GM19025 (cell line): Measurements from ENCODE around the gene RPL18.

Experiments used
- ATAC-seq: cut with Tn5 transposase; IDR thresholded peaks from one replicate; pipeline ENCODE4 v1.9.1; 2021; ENCODE audit warnings: mild to moderate bottlenecking, low read depth, moderate library complexity; ENCODE audit not compliant: unreplicated experiment

Gene RPL18

DNA sequence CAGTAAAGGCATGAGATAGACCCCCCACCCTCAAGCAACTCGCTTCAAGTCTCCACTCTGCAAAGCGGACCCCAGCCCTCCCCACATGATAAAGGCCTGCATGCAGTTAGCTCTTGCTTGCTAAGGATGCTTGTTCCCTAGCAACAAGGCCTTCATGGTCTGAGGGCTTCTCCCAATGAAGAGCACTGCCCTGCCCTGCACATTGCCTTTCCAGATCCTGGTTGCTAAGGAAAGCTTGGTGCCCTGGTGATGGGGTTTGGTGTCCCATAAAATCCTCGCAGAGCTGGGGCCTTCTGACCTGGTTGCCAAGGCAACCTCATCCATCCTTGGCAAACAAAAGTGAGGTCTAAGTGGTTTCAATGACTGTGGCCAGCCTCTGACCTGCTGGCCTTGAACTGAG, 12.2 kb upstream of the RPL18 start:
- ATAC-seq, result no peak

DNA sequence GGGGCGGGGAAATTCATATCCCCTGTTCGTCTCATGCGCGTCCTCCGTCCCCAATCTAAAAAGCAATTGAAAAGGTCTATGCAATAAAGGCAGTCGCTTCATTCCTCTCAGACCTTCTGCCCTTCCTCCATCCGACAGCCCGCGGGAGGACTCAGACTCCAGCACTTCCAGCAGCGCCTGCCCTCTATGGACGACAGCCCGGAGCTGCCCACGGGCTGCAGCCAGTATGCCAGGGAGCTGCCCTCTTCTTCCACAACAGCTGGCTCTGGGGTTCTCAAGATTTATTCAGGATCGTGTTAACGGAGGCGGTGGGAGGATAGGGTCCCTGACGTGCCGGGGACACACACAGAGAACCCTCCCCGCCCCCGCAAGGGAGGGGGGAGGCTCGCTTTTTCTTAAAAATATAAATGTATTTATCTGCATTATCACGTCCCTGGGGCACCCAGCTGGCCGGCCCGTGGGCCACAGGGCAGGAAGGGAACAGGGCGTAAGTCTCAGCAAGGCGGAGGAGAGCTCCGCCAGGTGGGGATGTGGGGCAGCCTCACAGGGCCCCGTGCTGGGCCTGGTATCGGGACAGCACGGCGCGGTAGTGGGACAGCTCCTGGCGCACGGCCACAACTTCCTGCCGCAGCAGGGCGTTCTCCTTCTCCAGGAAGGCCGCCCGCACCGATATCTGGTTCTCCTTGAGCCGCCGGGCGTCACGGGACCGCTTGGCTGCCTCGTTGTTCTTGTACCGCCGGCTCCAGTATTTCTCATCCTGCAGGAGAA, 11.5 kb upstream of the RPL18 start:
- ATAC-seq, result no peak

DNA sequence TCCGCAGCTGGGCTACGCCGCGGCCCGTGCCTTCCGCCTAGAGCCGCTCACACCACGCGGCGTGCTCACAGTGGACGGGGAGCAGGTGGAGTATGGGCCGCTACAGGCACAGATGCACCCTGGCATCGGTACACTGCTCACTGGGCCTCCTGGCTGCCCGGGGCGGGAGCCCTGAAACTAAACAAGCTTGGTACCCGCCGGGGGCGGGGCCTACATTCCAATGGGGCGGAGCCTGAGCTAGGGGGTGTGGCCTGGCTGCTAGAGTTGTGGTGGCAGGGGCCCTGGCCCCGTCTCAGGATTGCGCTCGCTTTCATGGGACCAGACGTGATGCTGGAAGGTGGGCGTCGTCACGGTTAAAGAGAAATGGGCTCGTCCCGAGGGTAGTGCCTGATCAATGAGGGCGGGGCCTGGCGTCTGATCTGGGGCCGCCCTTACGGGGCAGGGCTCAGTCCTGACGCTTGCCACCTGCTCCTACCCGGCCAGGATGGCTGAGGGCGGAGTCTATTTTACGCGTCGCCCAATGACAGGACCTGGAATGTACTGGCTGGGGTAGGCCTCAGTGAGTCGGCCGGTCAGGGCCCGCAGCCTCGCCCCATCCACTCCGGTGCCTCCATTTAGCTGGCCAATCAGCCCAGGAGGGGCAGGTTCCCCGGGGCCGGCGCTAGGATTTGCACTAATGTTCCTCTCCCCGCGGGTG, 10.8 kb upstream of the RPL18 start:
- no peak for ATAC-seq

DNA sequence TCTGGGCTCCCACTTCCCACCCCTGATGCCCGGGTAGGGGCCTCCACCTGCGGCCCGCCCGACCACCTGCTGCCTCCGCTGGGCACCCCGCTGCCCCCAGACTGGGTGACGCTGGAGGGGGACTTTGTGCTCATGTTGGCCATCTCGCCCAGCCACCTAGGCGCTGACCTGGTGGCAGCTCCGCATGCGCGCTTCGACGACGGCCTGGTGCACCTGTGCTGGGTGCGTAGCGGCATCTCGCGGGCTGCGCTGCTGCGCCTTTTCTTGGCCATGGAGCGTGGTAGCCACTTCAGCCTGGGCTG, 10.3 kb upstream of the RPL18 start:
- no peak for ATAC-seq

DNA sequence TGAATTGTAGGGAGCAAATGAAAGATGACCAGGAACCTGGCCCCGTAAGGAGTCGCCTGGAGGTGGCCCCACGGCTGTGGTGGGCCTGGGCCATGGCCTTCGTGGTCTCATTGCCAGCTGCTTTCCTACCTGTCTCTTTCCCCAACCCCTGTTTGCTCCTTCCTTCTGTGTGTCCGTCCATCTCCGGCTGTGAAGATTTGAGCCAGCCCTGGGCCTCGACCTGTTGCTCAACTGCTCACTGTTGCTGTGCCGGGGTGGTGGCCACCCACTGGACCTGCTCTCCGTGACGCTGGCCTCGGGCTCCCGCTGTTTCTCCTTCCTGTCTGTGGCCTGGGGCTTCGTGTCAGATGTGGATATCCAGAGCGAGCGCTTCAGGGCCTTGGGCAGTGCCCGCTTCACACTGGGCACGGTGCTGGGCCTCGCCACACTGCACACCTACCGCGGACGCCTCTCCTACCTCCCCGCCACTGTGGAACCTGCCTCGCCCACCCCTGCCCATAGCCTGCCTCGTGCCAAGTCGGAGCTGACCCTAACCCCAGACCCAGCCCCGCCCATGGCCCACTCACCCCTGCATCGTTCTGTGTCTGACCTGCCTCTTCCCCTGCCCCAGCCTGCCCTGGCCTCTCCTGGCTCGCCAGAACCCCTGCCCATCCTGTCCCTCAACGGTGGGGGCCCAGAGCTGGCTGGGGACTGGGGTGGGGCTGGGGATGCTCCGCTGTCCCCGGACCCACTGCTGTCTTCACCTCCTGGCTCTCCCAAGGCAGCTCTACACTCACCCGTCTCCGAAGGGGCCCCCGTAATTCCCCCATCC, 9.7 kb upstream of the RPL18 start:
- no peak for ATAC-seq

DNA sequence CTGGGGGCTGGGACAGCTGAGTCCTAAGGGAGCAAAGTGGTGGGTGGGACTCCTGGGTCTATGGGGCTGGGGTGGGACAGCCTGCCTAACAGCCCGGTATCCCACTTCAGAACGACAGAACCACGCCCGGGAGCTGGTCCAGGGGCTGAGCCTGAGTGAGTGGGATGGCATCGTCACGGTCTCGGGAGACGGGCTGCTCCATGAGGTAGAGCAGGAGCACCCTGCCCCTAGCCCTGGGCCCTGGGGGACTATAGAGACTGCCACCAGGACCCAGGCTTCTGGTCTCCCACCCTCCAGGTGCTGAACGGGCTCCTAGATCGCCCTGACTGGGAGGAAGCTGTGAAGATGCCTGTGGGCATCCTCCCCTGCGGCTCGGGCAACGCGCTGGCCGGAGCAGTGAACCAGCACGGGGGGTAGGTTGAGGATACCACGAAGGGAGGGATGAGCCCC, 8.9 kb upstream of the RPL18 start:
- ATAC-seq, result no peak

DNA sequence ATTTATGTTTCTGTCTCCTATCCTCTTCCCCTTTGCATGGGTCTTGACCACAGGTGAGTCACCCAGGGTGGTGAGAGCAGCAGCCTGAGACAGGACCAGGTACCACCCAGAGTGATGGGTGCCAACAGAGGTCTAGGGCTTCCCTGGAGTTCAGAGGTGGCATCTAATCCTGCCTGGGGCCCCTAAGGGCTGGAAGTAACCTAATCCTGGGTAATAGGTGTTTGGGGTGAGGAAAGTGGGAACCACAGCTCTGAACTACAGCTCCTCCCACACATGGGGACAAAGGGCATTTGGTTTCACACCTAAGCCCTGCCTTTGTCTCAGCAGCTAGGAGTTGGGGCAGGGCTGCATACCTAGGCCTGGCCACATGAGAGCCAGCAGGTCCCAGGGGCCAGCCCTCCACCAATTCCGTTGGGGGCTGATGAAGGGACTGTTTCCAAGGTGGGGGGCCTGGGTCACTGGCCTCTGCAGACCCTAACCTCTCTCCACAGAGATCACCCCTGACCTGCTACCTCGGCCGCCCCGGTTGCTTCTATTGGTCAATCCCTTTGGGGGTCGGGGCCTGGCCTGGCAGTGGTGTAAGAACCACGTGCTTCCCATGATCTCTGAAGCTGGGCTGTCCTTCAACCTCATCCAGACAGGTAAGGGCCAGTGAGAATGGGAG, 8.4 kb upstream of the RPL18 start:
- no peak for ATAC-seq

DNA sequence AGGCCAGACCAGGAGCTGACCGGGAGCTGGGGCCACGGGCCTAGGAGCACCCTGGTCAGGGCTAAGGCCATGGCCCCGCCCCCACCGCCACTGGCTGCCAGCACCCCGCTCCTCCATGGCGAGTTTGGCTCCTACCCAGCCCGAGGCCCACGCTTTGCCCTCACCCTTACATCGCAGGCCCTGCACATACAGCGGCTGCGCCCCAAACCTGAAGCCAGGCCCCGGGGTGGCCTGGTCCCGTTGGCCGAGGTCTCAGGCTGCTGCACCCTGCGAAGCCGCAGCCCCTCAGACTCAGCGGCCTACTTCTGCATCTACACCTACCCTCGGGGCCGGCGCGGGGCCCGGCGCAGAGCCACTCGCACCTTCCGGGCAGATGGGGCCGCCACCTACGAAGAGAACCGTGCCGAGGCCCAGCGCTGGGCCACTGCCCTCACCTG, 6.9 kb upstream of the RPL18 start:
- ATAC-seq, result no peak

DNA sequence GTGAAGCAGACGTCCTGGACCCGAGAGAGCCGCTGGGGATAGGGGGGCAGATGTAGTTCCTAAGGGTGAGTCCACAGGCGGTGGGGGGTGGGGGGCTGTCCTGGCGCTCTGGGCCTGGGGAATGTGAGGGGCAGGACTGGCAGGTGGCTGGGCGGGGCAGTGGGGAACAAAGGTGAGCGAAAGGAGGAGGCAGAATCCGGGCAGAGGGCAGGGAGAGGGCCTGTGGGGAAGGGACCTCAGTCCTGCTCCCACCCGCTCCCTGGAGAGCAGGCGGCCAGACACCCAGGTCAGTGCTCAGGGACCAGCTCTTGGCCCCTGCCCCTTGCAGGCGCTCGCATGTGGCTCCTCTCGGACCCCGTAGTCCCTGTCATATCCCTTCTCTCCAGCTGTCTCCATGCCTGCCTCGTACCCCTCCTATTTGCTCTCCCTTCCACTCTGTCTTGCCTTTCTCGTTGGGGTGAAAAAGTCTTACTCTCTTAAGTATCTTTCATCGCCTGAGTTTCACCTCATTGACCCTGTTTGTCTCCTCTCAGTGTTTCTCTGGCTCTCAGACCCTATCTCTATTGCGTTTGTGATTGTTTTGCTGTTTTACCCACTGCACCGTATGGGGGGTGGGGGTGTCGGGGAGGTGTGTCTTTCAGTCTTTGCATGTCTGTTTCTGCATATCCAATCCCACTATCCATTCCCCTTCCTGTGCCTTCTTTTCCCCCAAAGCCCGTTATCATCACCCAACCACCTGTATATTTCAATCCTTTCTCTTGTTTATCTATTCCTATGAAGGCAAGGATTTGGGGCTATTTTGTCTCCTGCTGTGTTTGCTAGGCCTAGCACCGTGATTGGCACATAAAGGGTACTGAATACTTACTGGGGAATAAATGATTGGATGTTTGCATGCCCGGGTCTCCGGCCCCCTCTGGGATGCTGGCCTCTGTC, 6.1 kb upstream of the RPL18 start:
- ATAC-seq, result no peak

DNA sequence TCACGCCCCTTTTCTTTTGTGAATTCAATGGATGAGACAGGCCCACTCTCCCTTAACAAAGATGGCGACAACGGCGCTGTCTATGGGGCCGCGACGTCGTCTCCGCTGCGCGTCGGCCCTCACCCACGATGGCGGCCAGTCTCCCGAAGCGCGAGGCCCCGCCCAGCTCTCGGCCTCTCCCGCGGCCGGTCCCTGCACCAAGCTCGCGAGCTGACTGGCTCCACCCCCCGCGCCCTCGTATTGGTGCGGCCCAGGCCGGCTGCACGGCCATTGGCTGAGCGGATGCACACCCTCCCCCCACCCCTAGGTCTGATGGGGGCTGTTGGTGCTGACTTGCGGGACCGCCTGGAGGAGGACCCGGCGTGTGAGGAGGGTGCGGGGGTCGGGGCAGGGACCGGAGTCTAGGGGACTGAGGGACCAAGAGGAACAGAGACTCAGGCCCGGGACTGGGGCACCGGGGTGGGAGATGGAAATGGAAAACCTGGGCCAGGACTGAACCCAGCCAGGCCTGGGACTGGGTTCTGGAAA, 5.2 kb upstream of the RPL18 start:
- peak; percentile 49 for ATAC-seq

DNA sequence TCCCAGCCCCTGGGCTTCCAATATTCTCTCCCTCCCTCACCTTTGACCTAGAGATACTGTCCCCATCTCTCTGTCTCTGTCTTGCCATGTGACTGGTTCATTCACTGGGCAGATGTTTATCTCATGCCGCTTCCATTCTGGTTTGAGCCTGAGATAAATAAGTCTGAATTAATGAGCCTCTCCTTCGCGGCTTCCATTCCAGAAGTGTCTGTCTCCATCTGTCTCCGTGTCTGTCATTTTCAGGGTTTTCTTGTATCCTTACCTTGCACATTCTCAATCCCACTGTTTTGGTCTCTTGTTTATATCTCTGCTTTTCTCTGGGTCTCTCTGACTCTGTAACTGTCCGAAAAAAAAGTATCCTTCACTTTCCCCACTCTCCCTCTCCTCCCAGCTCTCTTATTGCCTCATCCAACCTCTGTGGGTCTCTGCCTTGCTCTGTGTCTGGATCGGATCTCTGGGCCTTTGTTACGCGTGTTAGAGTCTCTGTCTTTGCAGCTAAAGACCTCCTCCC, 4.6 kb upstream of the RPL18 start:
- no peak for ATAC-seq

DNA sequence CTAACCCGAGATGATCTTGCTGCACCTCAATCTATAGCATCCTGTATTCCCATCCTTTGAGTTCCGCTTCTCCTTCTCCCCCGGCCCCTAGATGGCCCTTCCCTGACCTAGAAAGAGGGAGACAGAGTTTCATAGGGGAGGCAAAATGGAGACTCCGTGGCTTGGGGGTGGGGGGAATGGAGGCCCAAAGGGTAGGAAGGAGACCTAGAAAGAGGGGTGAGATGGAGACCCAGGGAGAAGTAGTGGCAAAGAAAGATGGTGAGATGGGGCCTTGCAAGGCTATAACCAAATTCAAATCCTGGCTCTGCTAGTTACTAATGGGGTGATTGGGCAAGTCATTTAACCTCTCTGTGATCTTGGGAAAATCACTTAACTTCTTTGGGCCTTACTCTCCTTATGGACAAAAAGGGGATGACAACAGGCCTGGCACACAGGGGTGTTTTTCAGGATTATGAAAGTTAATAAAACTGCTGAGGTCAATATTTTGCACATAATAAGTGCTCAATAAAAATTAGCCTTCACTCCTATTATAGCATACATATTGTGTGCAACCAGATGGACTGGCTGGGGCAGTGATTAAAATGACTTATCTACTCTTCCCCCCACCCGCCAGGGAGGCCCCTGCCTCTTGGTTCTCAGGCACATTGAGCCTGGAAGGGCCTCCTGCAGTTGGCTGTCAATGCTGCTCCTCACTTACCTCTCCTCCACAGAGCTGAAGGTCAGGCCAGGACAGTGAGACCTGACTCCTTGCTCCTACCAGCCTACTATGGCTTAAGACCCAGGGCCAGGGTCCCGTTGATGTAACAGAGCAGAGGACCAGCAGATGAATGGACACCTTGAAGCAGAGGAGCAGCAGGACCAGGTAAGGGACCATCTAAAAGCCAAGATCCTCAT, 961 bp upstream of the RPL18 start:
- no peak for ATAC-seq

DNA sequence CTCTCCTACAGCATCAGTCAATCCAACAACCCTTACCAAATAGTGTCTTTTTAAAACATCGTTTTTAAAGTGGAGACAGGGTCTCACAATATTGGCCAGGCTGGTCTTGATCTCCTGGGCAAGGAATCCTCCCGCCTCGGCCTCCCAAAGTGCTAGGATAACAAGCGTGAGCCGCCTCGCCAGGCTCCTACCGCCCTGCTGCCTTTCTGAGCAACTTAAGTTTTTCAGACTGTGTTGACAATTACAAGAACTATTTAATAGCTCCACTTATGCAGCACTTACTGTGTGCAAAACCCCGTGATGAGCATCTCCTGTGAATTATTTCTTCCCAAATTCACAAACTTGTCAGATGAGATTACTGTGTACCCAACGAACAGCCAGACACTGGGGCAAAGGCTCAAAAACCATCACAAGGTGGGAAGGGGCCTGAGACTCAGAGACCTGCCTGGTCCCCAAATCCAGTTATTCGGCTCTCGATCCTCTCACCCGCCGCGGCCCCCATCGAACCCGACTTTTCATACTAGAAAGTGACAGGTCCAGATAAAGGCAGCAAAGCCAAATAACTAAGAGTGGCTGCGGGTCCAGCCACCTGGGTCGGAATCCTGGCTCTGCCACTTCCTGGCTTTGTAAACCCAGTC, 581 bp downstream of the RPL18 start:
- no peak for ATAC-seq

DNA sequence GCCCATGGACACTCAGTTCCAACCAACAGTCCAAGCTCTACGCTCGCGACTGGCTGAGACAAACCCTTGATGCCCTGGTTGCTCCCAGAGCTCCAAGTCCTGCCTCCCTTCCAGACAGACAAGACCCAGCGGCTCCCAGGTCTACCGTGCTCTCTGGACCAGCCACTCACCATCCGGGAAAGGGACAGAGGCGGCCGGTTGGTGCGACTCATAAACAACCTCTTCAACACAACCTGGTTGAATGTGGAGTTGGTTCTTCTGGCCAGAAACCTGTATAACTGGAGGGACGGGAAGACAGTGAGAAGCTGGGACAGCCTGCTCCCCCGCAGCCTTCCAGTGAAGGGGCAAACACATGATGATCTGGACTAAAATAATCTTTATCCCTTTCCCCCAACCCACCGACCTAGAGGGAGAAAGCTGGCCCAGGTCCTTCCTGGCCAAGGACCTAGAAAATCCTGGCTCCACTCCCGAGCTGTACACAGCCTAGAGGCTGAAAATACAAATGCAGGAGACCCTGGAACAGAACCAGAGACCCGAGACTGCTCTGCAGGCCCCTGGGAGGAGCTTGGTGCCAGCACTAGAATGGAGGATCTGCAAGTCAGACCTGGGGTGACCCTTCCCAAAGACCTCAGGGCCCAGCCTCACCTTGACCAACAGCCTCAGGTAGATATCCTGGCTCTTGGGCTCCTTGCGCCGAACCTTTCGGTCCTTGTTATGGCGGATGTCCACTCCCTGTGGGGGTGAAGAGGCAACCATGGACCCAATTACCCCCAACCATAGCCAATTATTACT, 1.6 kb downstream of the RPL18 start:
- no peak for ATAC-seq

DNA sequence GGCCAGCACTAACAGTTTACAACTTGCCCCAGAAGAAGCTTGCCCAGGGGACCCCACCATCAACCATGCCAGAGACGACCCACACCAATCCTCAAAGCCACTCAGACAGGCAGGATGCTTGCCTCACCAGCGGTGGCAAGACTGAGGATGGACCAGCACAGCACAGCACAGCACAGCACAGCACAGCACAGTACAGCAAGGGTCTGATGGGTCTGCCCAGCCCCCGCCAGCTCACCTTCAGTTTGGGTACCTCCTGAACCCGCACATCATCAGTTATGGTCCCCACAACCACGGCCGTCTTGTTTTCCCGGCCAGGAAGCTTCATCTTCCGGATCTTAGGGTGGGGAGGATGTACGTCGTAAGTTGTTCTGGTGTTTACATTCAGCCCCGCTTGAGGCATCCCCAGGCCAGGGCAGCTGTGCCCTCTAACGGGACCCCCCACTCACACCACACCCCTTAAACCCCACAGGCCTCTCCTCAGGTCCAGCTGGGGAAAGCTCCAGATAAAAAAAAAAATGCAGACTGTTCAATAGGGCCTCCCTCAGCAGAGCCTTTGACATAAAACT, 2.4 kb downstream of the RPL18 start:
- ATAC-seq, result no peak

DNA sequence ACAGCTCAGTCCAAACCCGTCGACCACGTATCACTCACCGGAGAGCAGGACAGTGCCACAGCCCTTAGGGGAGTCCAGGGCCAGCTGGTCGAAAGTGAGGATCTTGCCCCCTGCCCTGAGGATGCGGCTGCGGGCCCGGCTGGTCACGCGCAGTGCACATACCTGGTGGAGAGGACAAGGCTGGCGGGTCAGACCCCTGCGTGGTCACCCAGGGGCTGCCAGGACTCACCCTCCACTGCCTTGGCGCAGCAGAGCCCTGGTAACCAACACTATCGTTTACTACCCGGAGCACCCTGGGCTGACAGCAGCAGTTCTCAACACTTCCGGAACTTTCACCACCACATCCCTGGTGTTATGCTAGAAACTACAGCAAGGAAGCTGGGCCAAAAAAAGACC, 2.9 kb downstream of the RPL18 start:
- no peak for ATAC-seq
